Stimulated activated CD4-positive, alpha-beta T cell treated with anti-CD3 and anti-CD28 coated beads, TNF-alpha, amount 100 ng/mL, for 1 hour (primary cell): ENCODE data around the gene ZIC3.
"Not testable (repeated sequence)": the region's sequence is repeated elsewhere in the genome, so short reads cannot be mapped to it uniquely, and the experiment has no call there.

Experiments
- DNase-seq, 3 donors: peaks; one replicate each; pipeline ENCODE4 v3.0.0-alpha.2; 2020; ENCODE audit warnings: low read depth in 3 of 3, low spot score in 1 of 3

The ZIC3 gene

GRCh38 chrX:137565921-137566745 lies at the start of gene ZIC3:
Gene ZIC3, plus strand, starts transcription at chrX:137566127. Its CDS starts 565 bp downstream, at chrX:137566692.
- DNase-seq = no peak

- DNase-seq = no peak
Measured at GRCh38 chrX:137519459-137519858, 46.5 kb upstream of the ZIC3 start.

GRCh38 chrX:137545711-137546651 lies 19.9 kb upstream of the ZIC3 start:
- DNase-seq = no peak

- no peak for DNase-seq
Measured at GRCh38 chrX:137547291-137547690, 18.6 kb upstream of the ZIC3 start.

- DNase-seq = no peak
Measured at GRCh38 chrX:137548261-137548660, 17.7 kb upstream of the ZIC3 start.

GRCh38 chrX:137549073-137549472 lies 16.9 kb upstream of the ZIC3 start:
- no peak for DNase-seq

- no peak for DNase-seq
Measured at GRCh38 chrX:137549851-137550664, 15.9 kb upstream of the ZIC3 start.

GRCh38 chrX:137550665-137551261 lies 15.2 kb upstream of the ZIC3 start:
- DNase-seq = no peak

- not testable (repeated sequence) for DNase-seq
Measured at GRCh38 chrX:137552098-137552497, 13.8 kb upstream of the ZIC3 start.

- no peak for DNase-seq
Measured at GRCh38 chrX:137562096-137562495, 3.8 kb upstream of the ZIC3 start.

- no peak for DNase-seq
Measured at GRCh38 chrX:137563681-137564651, 2.0 kb upstream of the ZIC3 start.

GRCh38 chrX:137565318-137565904 lies 516 bp upstream of the ZIC3 start:
- DNase-seq = no peak

GRCh38 chrX:137566746-137567679 lies 1.1 kb downstream of the ZIC3 start:
- DNase-seq = no peak

GRCh38 chrX:137567682-137568232 lies 1.8 kb downstream of the ZIC3 start:
- DNase-seq = no peak

- no peak for DNase-seq
Measured at GRCh38 chrX:137568741-137569469, 3.0 kb downstream of the ZIC3 start.

- no peak for DNase-seq
Measured at GRCh38 chrX:137569470-137569891, 3.6 kb downstream of the ZIC3 start.
